GM12878 (cell line): ENCODE data around the gene NAE1. TPM values are rescaled to one million over a fixed set of nuclear protein-coding genes. Genes with fewer than 3 reads are reported as not detected.

ENCODE experiments used
- ATAC-seq: fragments of 200-7000 bp; cut with Tn5 transposase; 3 replicates; pipeline ENCODE4 v1.9.1; 2020; ENCODE audit warnings: mild to moderate bottlenecking, moderate library complexity
- BruUV-seq: library from RNA; stranded (reverse); fragments of 400-500 nt; replicated peaks from 2 replicates; lab custom pipeline; 2021; lab: Mats Ljungman, UMichigan
- CTCF ChIA-PET: fragments of 300-600 bp; sonication (Branson Sonifier 250); formaldehyde crosslinking; extraction: SDS; loops from one replicate; lab custom pipeline; 2021; ENCODE audit warnings: inconsistent platforms; lab: Yijun Ruan, JAX
- POLR2A ChIA-PET: fragments of 350-600 bp; formaldehyde crosslinking; extraction: SDS; loops from one replicate; lab custom pipeline; 2021; ENCODE audit warnings: inconsistent platforms; lab: Charles Lee
- RAD21 ChIA-PET: fragments of 300-600 bp; sonication (Branson Sonifier 250); formaldehyde crosslinking; loops from one replicate; lab custom pipeline; 2023; ENCODE audit warnings: antibody characterized with exemption; ENCODE audit not compliant: unreplicated experiment; lab: Charles Lee
- SMC1A ChIA-PET: fragments of 300-600 bp; sonication (Branson Sonifier 250); formaldehyde crosslinking; loops from one replicate; lab custom pipeline; 2023; ENCODE audit not compliant: unreplicated experiment, uncharacterized antibody; lab: Charles Lee
- DNase-seq: peaks from one replicate; pipeline ENCODE4 v3.0.0-alpha.2; 2011; ENCODE audit warnings: low read depth, low spot score
- FAIRE-seq: peaks from 3 replicates; lab custom pipeline; 2011; peaks lifted over from hg19 to GRCh38; lab: Jason Lieb, UNC
- H2AFZ ChIP-seq: 2 replicates; pipeline ENCODE4 v1.6.0; 2011; ENCODE audit warnings: low read depth, low read length, control low read depth; ENCODE audit not compliant: control insufficient read depth
- H3K27ac ChIP-seq: 2 replicates; pipeline ENCODE4 v1.5.1; 2011; ENCODE audit warnings: control low read depth; ENCODE audit not compliant: control insufficient read depth, insufficient read depth
- H3K27me3 ChIP-seq, 2 experiments: replicated peaks in 1 of 2; 2 replicates each; pipeline versions ENCODE4 v1.6.0 to v1.6.1; 2011; ENCODE audit warnings: low read length in 1 of 2; ENCODE audit not compliant: control insufficient read depth in 2 of 2, insufficient read depth in 2 of 2
- H3K36me3 ChIP-seq, 2 experiments: 2 replicates each; pipeline ENCODE4 v1.5.1; 2011; ENCODE audit warnings: low read length in 1 of 2; ENCODE audit not compliant: control insufficient read depth in 2 of 2, insufficient read depth in 2 of 2
- H3K4me1 ChIP-seq: 2 replicates; pipeline ENCODE4 v1.6.1; 2011; ENCODE audit warnings: mild to moderate bottlenecking, low read length, moderate library complexity, mixed read lengths; ENCODE audit not compliant: control insufficient read depth, insufficient read depth
- H3K4me2 ChIP-seq: 2 replicates; pipeline ENCODE4 v1.6.0; 2011; ENCODE audit warnings: control low read depth; ENCODE audit not compliant: control insufficient read depth, insufficient read depth
- H3K4me3 ChIP-seq: fragments of 200-600 bp; sonication (generic); 2 replicates; pipeline ENCODE4 v1.5.1; 2016
- H3K79me2 ChIP-seq: 2 replicates; pipeline ENCODE4 v1.6.0; 2011; ENCODE audit warnings: low read length; ENCODE audit not compliant: control insufficient read depth, insufficient read depth
- H3K9ac ChIP-seq: 2 replicates; pipeline ENCODE4 v1.8.0; 2011; ENCODE audit warnings: low read length, control low read depth, mixed read lengths; ENCODE audit not compliant: control insufficient read depth, insufficient read depth
- H3K9me3 ChIP-seq: replicated peaks from 3 replicates; pipeline ENCODE4 v1.5.1; 2011; ENCODE audit warnings: mild to moderate bottlenecking, low read length; ENCODE audit not compliant: control insufficient read depth, insufficient read depth
- H4K20me1 ChIP-seq: 2 replicates; pipeline ENCODE4 v1.6.0; 2011; ENCODE audit not compliant: control insufficient read depth, insufficient read depth
- CBFB ChIP-seq: IDR thresholded peaks from 2 replicates; pipeline ENCODE4 v1.6.1; 2016; ENCODE audit warnings: antibody characterized with exemption, low read depth
- CHD1 ChIP-seq: IDR thresholded peaks from 2 replicates; pipeline ENCODE4 v1.6.1; 2012; ENCODE audit warnings: low read depth, low read length, improper control_type of control experiment
- FOXK2 ChIP-seq: fragments of 450-650 bp; IDR thresholded peaks from 2 replicates; pipeline ENCODE4 v1.6.1; 2017; ENCODE audit warnings: mild to moderate bottlenecking, moderate library complexity
- KLF5 ChIP-seq: fragments of 450-650 bp; IDR thresholded peaks from 2 replicates; pipeline ENCODE4 v1.6.1; 2014; ENCODE audit warnings: mild to moderate bottlenecking; ENCODE audit not compliant: partially characterized antibody
- NR2F1 ChIP-seq: fragments of 450-650 bp; conservative IDR thresholded peaks from 2 replicates; pipeline ENCODE4 v1.6.1; 2017; ENCODE audit warnings: mild to moderate bottlenecking
- PAX8 ChIP-seq: fragments of 450-650 bp; IDR thresholded peaks from 2 replicates; pipeline ENCODE4 v1.6.1; 2017; ENCODE audit warnings: mild to moderate bottlenecking, moderate library complexity
- SPI1 ChIP-seq: IDR thresholded peaks from 2 replicates; pipeline ENCODE4 v1.6.1; 2011; ENCODE audit warnings: low read depth, mild to moderate bottlenecking, low read length, moderate library complexity, borderline replicate concordance; ENCODE audit not compliant: insufficient read depth
- STAT3 ChIP-seq: IDR thresholded peaks from 2 replicates; pipeline ENCODE4 v1.6.1; 2011; ENCODE audit warnings: low read depth, low read length, improper control_type of control experiment
- TAF1 ChIP-seq: IDR thresholded peaks from 2 replicates; pipeline ENCODE4 v1.6.1; 2011; ENCODE audit warnings: mild to moderate bottlenecking, low read depth, low read length, borderline replicate concordance
- ZNF207 ChIP-seq: fragments of 450-650 bp; IDR thresholded peaks from 2 replicates; pipeline ENCODE4 v1.6.1; 2014; ENCODE audit warnings: antibody characterized with exemption, mild to moderate bottlenecking, borderline replicate concordance
- ZSCAN29 ChIP-seq: fragments of 450-650 bp; IDR thresholded peaks from 2 replicates; pipeline ENCODE4 v1.6.1; 2017; ENCODE audit warnings: mild to moderate bottlenecking, moderate library complexity
- WGBS: methylation state at CpG from one replicate; pipeline ENCODE4 v1.1.6; 2016; ENCODE audit warnings: low lambda C conversion rate; ENCODE audit not compliant: insufficient replicate concordance, insufficient coverage; ENCODE audit errors: missing lambda C conversion rate; 5-methylcytosine and 5-hydroxymethylcytosine counted together
- in situ Hi-C: fragments of 300-500 bp; cut with MboI; formaldehyde crosslinking; loops from 9 replicates; pipeline ENCODE4 v1.14.3; 2018; ENCODE audit warnings: mixed read lengths
- intact Hi-C: fragments of 100-400 bp; cut with micrococcal nuclease; formaldehyde crosslinking; loops from one replicate; pipeline ENCODE4 v1.14.2; 2022; ENCODE audit not compliant: unreplicated experiment
- polyA plus RNA-seq, 11 experiments: library from polyadenylated mRNA; depleted of rRNA in 4 of 11; unstranded in 6 of 11; stranded (reverse) in 5 of 11; fragments of >200 nt; fragmentation: Nextera tagmentation in 4 of 11; fragmentation: Illumina TruSeq in 1 of 11; extraction: Ambion mirVana in 4 of 11; extraction: Trizol in 1 of 11; gene quantifications; 1 replicate in 1 of 11; 2 replicates in 10 of 11; pipeline versions ENCODE4 v1.2.1 to v1.2.3, GENCODE V29; 2011 to 2016; ENCODE audit warnings: inconsistent platforms in 2 of 11, missing spikeins in 2 of 11, low read depth in 1 of 11
- total RNA-seq, 4 experiments: library from RNA; depleted of rRNA in 3 of 4; stranded (reverse); fragments of >200 nt in 3 of 4; fragmentation: Illumina TruSeq in 1 of 4; extraction: Trizol in 1 of 4; gene quantifications; 2 replicates each; pipeline versions ENCODE4 v1.2.1 to v1.2.3, GENCODE V29; 2013 to 2021
- TF ChIP-seq, protein P1 (sequence below): IDR thresholded peaks from 2 replicates; pipeline ENCODE4 v1.6.1; 2012; ENCODE audit warnings: low read depth, low read length, improper control_type of control experiment
- TF ChIP-seq, protein P2 (sequence below): fragments of 150-350 bp; IDR thresholded peaks from 2 replicates; pipeline ENCODE4 v1.6.1; 2016; ENCODE audit warnings: low read depth, low read length

The NAE1 gene
- total and polyA plus RNA-seq, 10 of the 15 experiments (the other 5 are each of a cell fraction or from before 2014, with no cell fraction given), result 58.7 to 106 (median 78.7) TPM

DNA sequence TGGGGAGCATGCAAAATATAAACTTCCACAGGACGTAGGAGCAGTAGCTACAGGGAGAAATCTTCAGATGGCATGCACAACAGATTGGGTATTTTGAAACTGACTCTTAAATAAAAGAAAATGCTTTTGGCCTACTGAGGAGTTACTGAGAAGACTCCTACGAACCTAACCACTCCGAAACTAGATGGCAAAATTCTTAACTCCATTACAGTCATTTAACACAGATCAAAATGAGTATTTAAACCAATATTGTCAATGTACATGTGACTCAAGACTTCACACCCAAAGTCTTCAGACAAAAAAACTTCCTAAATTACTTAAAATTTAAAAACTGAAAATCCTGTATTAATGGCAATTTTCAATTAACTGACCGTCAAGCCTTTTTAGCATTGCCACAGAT, 21.0 kb downstream of the NAE1 start:
- intact Hi-C loops, result no loop called here
- DNase-seq, result no peak
- Histone ChIP-seq H3K4me3 (no peak overlapping the region), H4K20me1 (no peaks in the 10 kb centered on the region), H3K9ac (no peak overlapping the region), H3K27me3 (no peaks in the 10 kb centered on the region), H3K4me1 (no peaks in the 10 kb centered on the region), H3K79me2 (no peaks in the 10 kb centered on the region), H3K27ac (no peak overlapping the region), H3K9me3 (no peaks in the 10 kb centered on the region), H3K4me2 (no peak overlapping the region), H2AFZ (no peak overlapping the region), H3K36me3 (peaks cover 2 to 6% of the 10 kb centered on the region in 2 experiments)
- WGBS, result 70% methylated on average over 4 of the region's 4 CpGs
- FAIRE-seq, result no peak
- ChIA-PET POLR2A (no interaction called here), RAD21 (no interaction called here), SMC1A (no interaction called here), CTCF (interaction anchor here (0.9 to 2.2 kb wide), 2 partner anchors 21 to 63 kb away, joined by 4 read pairs; partner anchors contain the start of gene NAE1)
- ATAC-seq, result no peak
- TF ChIP-seq NR2F1, result no peak
- TF ChIP-seq, protein P1, sequence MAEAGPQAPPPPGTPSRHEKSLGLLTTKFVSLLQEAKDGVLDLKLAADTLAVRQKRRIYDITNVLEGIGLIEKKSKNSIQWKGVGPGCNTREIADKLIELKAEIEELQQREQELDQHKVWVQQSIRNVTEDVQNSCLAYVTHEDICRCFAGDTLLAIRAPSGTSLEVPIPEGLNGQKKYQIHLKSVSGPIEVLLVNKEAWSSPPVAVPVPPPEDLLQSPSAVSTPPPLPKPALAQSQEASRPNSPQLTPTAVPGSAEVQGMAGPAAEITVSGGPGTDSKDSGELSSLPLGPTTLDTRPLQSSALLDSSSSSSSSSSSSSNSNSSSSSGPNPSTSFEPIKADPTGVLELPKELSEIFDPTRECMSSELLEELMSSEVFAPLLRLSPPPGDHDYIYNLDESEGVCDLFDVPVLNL, result no peak
- no peak for TF ChIP-seq STAT3
- TF ChIP-seq ZSCAN29, result no peak
- TF ChIP-seq, protein P2, sequence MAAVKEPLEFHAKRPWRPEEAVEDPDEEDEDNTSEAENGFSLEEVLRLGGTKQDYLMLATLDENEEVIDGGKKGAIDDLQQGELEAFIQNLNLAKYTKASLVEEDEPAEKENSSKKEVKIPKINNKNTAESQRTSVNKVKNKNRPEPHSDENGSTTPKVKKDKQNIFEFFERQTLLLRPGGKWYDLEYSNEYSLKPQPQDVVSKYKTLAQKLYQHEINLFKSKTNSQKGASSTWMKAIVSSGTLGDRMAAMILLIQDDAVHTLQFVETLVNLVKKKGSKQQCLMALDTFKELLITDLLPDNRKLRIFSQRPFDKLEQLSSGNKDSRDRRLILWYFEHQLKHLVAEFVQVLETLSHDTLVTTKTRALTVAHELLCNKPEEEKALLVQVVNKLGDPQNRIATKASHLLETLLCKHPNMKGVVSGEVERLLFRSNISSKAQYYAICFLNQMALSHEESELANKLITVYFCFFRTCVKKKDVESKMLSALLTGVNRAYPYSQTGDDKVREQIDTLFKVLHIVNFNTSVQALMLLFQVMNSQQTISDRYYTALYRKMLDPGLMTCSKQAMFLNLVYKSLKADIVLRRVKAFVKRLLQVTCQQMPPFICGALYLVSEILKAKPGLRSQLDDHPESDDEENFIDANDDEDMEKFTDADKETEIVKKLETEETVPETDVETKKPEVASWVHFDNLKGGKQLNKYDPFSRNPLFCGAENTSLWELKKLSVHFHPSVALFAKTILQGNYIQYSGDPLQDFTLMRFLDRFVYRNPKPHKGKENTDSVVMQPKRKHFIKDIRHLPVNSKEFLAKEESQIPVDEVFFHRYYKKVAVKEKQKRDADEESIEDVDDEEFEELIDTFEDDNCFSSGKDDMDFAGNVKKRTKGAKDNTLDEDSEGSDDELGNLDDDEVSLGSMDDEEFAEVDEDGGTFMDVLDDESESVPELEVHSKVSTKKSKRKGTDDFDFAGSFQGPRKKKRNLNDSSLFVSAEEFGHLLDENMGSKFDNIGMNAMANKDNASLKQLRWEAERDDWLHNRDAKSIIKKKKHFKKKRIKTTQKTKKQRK, result no peak
- no peak for TF ChIP-seq KLF5
- TF ChIP-seq ZNF207, result no peak
- no peak for TF ChIP-seq CBFB
- no peak for TF ChIP-seq FOXK2
- no peak for TF ChIP-seq CHD1
- TF ChIP-seq PAX8, result no peak
- no peak for TF ChIP-seq TAF1
- no peak for TF ChIP-seq SPI1
- BruUV-seq, result no TSS peak
- in situ Hi-C loops, result no loop called here
